Lung (tissue), 12 donors: ENCODE measurements around the gene NKTR. TPM values are rescaled to one million over a fixed set of nuclear protein-coding genes. Genes with fewer than 3 reads are reported as not detected.
A peak's percentile ranks its signal among the peaks of the same experiment; 100 is the strongest.

Experiments used
- ATAC-seq: fragments of 200-7000 bp; cut with Tn5 transposase; one replicate; pipeline ENCODE4 v1.9.1; 2020; ENCODE audit warnings: moderate number of reproducible peaks; ENCODE audit not compliant: insufficient read depth, low FRiP score
- DNase-seq, 3 donors: peaks; one replicate each; pipeline ENCODE4 v3.0.0-alpha.2; 2013 to 2017
- H3K27ac ChIP-seq, 2 donors: one replicate each; pipeline ENCODE4 v1.5.1; 2013; ENCODE audit warnings: mild to moderate bottlenecking in 2 of 2, moderate library complexity in 2 of 2, control low read depth in 1 of 2, inconsistent platforms in 1 of 2, low read depth in 1 of 2, low read length in 1 of 2
- H3K27me3 ChIP-seq, 3 donors: one replicate each; pipeline ENCODE4 v1.5.1; 2013; ENCODE audit warnings: low read length in 2 of 3; ENCODE audit not compliant: control insufficient read depth in 3 of 3, insufficient read depth in 3 of 3
- H3K36me3 ChIP-seq, 4 donors: one replicate each; pipeline ENCODE4 v1.5.1; 2013; ENCODE audit warnings: low read length in 4 of 4, mild to moderate bottlenecking in 1 of 4, moderate library complexity in 1 of 4; ENCODE audit not compliant: control insufficient read depth in 4 of 4, insufficient read depth in 4 of 4
- H3K4me1 ChIP-seq, 5 donors: one replicate each; pipeline ENCODE4 v1.5.1; 2013; ENCODE audit warnings: low read length in 5 of 5, mild to moderate bottlenecking in 2 of 5, moderate library complexity in 1 of 5; ENCODE audit not compliant: control insufficient read depth in 5 of 5, insufficient read depth in 5 of 5
- H3K4me3 ChIP-seq: one replicate; pipeline ENCODE4 v1.5.1; 2013; ENCODE audit warnings: mild to moderate bottlenecking, control low read depth, moderate library complexity
- H3K9ac ChIP-seq, 2 donors: one replicate each; pipeline ENCODE4 v1.5.1; 2013; ENCODE audit warnings: low read length in 2 of 2, control low read depth in 1 of 2; ENCODE audit not compliant: insufficient read depth in 1 of 2
- H3K9me3 ChIP-seq, 4 donors: one replicate each; pipeline ENCODE4 v1.5.1; 2013; ENCODE audit warnings: low read length in 3 of 4, mild to moderate bottlenecking in 1 of 4, moderate library complexity in 1 of 4; ENCODE audit not compliant: control insufficient read depth in 4 of 4, insufficient read depth in 3 of 4
- WGBS, 2 donors: extraction: QIAGEN DNeasy Blood & Tissue Kit; methylation state at CpG; one replicate each; pipeline ENCODE4 v1.1.7; 2013; 5-methylcytosine and 5-hydroxymethylcytosine counted together
- polyA plus RNA-seq, 2 donors: library from polyadenylated mRNA; stranded (reverse); fragments of 200-250 nt; gene quantifications; one replicate each; pipeline ENCODE4 v1.2.1, GENCODE V29; 2013
- total RNA-seq, 2 donors: library from RNA; depleted of rRNA in 1 of 2; stranded (reverse); fragments of >200 nt in 1 of 2; gene quantifications; one replicate each; pipeline ENCODE4 v1.2.1, GENCODE V29; 2014 to 2021
- TF ChIP-seq, protein P1 (sequence below): IDR thresholded peaks from 2 replicates; pipeline ENCODE4 v1.5.1; 2012; ENCODE audit warnings: mild to moderate bottlenecking; ENCODE audit errors: control extremely low read depth, extremely low read depth
- donor health status: control.
- donor health status: control.
- donor health status: Bipolar disorder and iron deficiency.
- donor health status: healthy.
- donor health status: DM: yes; HTN: yes; CAD: no.

NKTR gene
- total and polyA plus RNA-seq, 4 donors: 15.3 to 291 (median 52.9) TPM

- Histone ChIP-seq H3K4me3 (no peak overlapping the region), H3K9me3 (peaks cover 0 to 6% (median 1%) of the 10 kb centered on the region in 4 donors), H3K4me1 (peaks cover 0 to 7% (median 0%) of the 10 kb centered on the region in 5 donors), H3K9ac (no peak overlapping the region), H3K27ac (no peak overlapping the region), H3K36me3 (no peaks in the 10 kb centered on the region), H3K27me3 (no peaks in the 10 kb centered on the region)
- ATAC-seq (no peak), DNase-seq (peak in 1 of 3 donors; percentile 9)
- TF ChIP-seq, protein P1, sequence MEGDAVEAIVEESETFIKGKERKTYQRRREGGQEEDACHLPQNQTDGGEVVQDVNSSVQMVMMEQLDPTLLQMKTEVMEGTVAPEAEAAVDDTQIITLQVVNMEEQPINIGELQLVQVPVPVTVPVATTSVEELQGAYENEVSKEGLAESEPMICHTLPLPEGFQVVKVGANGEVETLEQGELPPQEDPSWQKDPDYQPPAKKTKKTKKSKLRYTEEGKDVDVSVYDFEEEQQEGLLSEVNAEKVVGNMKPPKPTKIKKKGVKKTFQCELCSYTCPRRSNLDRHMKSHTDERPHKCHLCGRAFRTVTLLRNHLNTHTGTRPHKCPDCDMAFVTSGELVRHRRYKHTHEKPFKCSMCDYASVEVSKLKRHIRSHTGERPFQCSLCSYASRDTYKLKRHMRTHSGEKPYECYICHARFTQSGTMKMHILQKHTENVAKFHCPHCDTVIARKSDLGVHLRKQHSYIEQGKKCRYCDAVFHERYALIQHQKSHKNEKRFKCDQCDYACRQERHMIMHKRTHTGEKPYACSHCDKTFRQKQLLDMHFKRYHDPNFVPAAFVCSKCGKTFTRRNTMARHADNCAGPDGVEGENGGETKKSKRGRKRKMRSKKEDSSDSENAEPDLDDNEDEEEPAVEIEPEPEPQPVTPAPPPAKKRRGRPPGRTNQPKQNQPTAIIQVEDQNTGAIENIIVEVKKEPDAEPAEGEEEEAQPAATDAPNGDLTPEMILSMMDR: no peak
- WGBS, 2 donors: 50 to 66% methylated on average over 8 of the region's 8 CpGs
Measured at GRCh38 chr3:42667523-42668412, 67.3 kb downstream of the NKTR start.

GRCh38 chr3:42668413-42668760, 67.9 kb downstream of the NKTR start:
- Histone ChIP-seq H3K9me3 (peaks cover 0 to 8% (median 1%) of the 10 kb centered on the region in 4 donors), H3K27ac (no peak overlapping the region), H3K9ac (no peak overlapping the region), H3K4me1 (peaks cover 0 to 7% (median 0%) of the 10 kb centered on the region in 5 donors), H3K36me3 (no peaks in the 10 kb centered on the region), H3K4me3 (no peak overlapping the region), H3K27me3 (no peaks in the 10 kb centered on the region)
- ATAC-seq (no peak), DNase-seq (peak in 1 of 3 donors; percentile 2)
- TF ChIP-seq, protein P1: no peak
- WGBS, 2 donors: 90 to 93% methylated on average over 2 of the region's 2 CpGs

DNA sequence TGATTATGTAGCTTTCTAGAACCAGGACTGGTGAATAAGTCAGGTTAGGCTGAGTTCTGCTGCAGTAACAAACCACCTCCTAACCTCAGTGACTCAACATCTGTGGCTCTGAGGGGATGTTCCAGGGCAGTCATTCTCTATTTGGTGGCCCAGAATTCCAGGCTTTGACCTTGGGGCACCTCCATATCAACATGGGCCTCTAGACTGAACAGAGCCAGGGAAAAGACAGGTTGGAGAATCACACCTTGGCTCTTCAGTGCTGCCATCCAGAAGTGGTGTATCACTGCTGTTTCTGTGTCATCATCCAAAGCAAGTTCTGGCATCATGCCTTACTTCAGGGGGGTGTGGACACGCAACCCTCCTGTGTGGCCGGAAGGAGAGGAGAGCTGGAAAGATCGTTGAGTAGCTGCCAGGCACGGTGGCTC, 68.3 kb downstream of the NKTR start:
- no peak for ATAC-seq
- H3K4me3 ChIP-seq: no peak overlapping the region
- H3K4me1 ChIP-seq: peaks cover 0 to 7% (median 0%) of the 10 kb centered on the region in 5 donors
- 67 to 90% methylated on average over 4 of the region's 4 CpGs for WGBS, 2 donors
- TF ChIP-seq, protein P1: no peak
- no peaks in the 10 kb centered on the region for H3K36me3 ChIP-seq
- no peak overlapping the region for H3K9ac ChIP-seq
- H3K27ac ChIP-seq: no peak overlapping the region
- no peaks in the 10 kb centered on the region for H3K27me3 ChIP-seq
- H3K9me3 ChIP-seq: peaks cover 0 to 8% (median 1%) of the 10 kb centered on the region in 4 donors
- DNase-seq: peak in 1 of 3 donors; percentile 14
